HG03196 (cell line): ENCODE results near the gene CORO7.
"Not testable (repeated sequence)": the region's sequence is repeated elsewhere in the genome, so short reads cannot be mapped to it uniquely, and the experiment has no call there.

ENCODE experiments used
- ATAC-seq: cut with Tn5 transposase; IDR thresholded peaks from one replicate; pipeline ENCODE4 v1.9.1; 2021; ENCODE audit not compliant: unreplicated experiment

CORO7 gene

DNA sequence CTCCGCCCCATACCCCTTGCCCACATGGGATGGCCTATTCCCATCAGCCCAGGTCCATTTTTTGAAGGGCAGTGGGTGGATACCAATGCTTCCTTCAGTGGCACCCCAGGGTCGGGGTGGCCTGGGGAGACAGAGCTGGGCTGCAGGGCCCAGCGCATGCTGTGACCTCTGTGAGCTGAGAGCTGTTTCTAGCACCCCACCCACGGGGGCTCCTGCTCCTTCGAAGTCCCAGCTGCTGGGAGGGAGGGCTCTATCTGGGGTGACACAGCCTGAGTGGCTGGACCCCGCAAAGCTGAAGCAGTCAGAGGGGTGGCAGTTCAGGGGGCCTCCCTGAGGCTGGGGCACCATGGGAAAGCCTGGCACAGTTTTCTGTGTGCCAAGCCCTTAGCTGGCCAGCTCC, 76.0 kb downstream of the CORO7 start:
- no peak for ATAC-seq

GRCh38 chr16:4339909-4340308, 76.5 kb downstream of the CORO7 start:
- no peak for ATAC-seq

- no peak for ATAC-seq
These were observed 76.9 kb downstream of the CORO7 start for GRCh38 chr16:4339455-4339854.

DNA sequence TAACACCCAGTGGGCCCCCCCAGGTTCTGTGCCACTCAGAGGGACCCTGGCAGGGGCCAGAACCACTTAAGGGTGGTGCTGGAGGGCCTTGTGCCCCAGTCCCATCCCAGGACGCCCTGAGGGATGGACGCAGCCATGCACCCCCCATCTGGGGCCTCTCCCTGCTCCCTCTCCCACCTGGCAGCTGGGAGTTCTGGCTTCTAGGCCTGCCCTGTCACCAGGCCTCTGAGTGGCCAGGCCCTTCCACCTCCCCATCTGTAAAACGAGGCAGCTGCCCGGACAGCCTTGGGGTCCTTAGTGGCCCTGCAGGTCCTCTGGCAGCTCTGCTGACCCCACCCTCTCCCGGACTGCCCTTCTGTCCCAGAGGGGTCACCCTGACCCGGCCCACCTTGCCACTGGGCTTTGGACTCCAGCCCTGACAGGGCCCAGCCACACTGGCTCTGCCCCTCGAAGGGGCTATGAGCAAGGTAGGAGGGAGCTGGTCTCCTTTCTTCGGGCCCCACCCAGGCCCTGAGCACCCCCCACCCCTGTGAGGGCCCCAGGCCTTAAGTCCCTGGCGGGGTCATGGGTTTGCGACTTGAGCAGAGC, 77.6 kb downstream of the CORO7 start:
- no peak for ATAC-seq

- no peak for ATAC-seq
These were observed 78.2 kb downstream of the CORO7 start for GRCh38 chr16:4338125-4338582.

- no peak for ATAC-seq
These were observed 78.8 kb downstream of the CORO7 start for GRCh38 chr16:4337540-4338088.

DNA sequence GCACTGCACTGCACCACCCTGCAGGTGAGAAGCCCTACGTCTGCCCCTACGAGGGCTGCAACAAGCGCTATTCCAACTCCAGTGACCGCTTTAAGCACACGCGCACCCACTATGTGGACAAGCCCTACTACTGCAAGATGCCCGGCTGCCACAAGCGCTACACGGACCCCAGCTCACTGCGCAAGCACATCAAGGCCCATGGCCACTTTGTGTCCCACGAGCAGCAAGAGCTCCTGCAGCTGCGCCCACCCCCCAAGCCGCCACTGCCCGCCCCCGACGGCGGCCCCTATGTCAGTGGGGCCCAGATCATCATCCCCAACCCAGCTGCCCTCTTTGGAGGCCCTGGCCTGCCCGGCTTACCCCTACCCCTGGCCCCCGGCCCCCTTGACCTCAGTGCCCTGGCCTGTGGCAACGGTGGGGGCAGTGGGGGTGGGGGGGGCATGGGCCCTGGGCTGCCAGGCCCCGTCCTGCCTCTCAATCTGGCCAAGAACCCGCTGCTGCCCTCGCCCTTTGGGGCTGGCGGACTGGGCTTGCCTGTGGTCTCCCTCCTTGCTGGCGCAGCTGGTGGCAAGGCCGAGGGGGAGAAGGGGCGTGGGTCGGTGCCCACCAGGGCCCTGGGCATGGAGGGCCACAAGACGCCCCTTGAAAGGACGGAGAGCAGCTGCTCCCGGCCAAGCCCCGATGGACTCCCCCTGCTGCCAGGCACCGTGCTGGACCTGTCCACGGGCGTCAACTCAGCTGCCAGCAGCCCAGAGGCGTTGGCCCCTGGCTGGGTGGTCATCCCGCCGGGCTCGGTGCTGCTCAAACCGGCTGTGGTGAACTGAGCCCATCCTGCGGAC, 79.5 kb downstream of the CORO7 start:
- no peak for ATAC-seq

- ATAC-seq: no peak
These were observed 81.5 kb downstream of the CORO7 start for GRCh38 chr16:4334724-4335495.

- not testable (repeated sequence) for ATAC-seq
These were observed 82.7 kb downstream of the CORO7 start for GRCh38 chr16:4333714-4334113.

GRCh38 chr16:4333308-4333638, 83.1 kb downstream of the CORO7 start:
- no peak for ATAC-seq

GRCh38 chr16:4332623-4333307, 83.6 kb downstream of the CORO7 start:
- ATAC-seq: no peak

DNA sequence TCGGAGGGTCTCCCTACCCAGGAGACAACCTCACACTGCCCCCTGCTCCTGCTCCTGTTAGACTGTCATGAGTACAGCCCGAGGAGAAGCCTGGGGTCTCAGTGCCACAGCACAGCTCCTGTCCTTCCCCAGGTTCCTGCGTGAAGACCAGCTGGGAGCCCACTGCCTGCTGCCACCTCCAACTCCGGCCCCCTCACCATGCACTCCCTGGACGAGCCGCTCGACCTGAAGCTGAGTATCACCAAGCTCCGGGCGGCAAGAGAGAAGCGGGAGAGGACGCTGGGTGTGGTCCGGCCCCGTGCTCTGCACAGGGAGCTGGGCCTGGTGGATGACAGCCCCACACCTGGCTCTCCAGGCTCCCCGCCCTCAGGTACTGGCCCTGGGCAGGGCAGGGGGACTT, 84.3 kb downstream of the CORO7 start:
- no peak for ATAC-seq

GRCh38 chr16:4330277-4330874, 86.0 kb downstream of the CORO7 start:
- no peak for ATAC-seq

- no peak for ATAC-seq
These were observed 87.3 kb downstream of the CORO7 start for GRCh38 chr16:4328782-4329775.

DNA sequence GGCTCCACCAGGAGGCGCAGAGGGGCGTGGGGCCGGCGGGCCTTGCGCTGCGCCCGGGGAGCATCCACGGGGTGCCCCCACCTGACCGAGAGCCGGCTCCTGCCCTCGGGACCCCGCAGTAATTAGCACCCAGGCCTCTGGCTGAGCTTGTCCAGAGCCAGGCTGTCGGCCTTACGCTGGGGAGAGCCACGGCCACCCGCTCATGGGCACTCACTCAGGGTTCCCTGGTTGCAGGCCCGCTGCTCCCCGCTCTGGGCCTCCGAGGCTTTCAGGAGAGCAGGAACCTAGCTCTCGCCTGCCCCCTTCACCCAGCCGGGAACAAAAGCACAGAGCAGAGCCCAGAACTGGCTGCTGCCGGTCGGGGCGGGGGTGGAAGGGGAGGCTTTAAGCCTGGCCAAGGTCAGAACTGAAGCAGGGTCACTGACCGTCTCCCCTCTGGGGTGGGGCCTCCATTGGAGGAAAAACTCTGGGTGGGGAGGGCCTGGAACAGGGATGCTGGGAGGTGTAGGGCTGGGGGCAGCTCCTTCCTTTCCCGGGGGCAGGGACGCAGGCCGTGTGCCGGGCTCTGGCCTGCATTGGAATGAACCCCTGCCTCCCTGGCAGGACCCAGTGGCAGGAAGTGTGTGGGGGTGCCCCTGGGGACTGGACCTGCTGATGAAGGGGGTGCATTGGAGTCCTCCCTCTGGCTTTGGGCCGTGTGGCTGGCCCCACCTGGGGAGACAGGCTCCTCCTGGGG, 88.2 kb downstream of the CORO7 start:
- ATAC-seq: no peak

GRCh38 chr16:4327386-4328045, 88.9 kb downstream of the CORO7 start:
- no peak for ATAC-seq

DNA sequence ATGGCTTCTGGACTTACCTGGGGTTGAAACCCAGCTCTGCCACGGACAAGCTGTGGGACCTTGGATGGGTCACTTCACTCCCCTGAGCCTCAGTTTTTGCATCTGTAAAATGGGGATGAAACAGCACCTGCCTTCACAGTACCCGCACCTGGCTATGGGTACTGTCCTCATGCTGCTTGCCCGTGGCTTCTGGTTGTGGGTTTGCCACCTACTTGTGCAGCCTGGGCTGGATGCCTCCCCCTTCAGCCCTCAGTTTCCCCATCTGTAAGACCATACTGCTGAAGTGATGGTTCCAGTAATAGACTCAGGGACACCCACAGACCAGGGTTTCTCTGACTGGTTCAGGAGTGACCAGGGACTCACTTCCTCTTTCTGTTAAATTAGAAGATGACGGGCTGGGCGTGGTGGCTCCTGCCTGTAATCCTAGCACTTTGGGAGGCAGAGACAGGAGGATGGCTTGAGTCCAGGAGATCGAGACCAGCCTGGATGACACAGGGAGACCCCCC, 91.1 kb downstream of the CORO7 start:
- no peak for ATAC-seq
